NCI-H2029 treated with DMSO at 0.1 percent for 48 hours (cell line): ENCODE measurements around the gene EHHADH.

Experiments used
- DNase-seq: peaks from one replicate; lab custom pipeline; 2025; lab: John Stamatoyannopoulos, UW

Gene EHHADH

DNA sequence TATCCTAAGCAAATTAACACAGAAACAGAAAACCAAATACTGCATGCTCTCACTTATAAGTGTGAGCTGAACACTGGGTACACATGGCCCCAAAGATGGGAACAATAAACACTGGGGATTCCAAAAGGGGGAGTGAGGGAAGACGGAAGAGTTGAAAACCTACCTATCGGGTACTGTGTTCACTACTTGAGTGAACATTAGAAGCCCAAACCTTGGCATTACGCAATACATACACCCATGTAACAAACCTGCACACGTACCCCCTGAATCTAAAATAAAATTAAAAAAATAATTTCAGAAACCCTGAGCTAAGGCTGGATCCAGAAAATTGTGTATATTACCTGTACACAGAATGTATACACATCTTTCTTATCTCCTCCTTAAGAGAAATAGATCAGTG is 58.2 kb downstream of the EHHADH start:
- DNase-seq: no peak

DNA sequence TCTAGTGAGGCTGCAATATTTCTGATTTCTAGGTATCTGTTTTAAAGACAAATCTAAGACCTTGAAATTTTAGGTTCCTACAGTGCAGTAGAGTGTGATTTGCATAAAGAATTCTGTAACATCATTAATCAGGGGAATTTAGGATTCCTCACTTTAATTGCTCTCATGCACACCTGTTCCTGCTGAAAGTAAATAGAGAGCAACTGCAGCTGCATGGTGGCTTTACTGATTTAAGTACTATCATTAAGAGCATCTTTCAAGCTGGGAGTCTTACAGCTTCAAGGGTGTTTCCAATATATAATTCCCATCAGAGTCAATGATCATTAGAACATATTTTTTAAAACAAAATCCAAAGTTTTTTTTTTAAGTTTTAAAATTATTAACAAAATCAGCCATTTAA is 65.0 kb downstream of the EHHADH start:
- no peak for DNase-seq

- DNase-seq: no peak
Observed at GRCh38 chr3:185187391-185187790, 66.5 kb downstream of the EHHADH start.

- DNase-seq: peak; percentile 45
Observed at GRCh38 chr3:185176750-185177359, 77.0 kb downstream of the EHHADH start.

- no peak for DNase-seq
Observed at GRCh38 chr3:185175370-185175987, 78.4 kb downstream of the EHHADH start.

- no peak for DNase-seq
Observed at GRCh38 chr3:185172086-185173049, 81.5 kb downstream of the EHHADH start.

DNA sequence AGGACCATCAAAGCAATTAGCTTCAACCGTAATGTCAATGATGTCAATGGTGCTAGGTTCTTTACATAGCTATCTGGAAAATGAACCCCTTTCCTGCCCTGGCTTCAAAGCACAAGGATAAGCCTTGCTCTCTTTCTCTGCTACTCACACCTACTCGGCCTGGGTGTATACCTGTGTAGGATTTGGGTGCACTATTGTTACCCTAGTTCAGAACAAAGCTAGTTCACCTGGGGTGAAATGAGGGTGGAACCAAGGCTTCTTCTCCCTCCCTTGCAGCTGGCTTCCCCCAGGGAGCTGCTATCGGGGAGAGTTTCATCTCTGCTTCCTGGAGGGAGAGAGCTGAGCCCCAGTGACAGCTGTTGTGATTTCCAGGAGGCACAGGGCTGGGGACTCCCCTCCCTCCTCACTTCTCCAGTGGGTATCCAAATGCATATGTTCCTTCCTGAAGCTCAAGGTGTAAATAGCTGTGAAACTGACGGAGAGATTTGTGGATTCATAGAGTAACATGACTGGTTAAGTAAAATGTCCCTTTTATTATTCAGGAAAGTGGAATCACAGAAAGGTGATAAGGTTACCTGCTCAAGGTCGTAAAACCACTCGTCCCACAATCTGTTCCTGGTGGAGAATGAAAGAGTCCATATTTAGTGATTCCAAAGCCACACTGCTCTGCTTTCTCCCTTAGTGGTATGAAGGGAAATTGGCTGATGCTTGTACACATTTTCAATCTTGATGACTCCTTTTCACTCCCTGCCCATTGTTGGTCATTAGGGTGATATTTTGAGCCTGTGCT is 89.2 kb downstream of the EHHADH start:
- no peak for DNase-seq

- DNase-seq: no peak
Observed at GRCh38 chr3:185162634-185163033, 91.2 kb downstream of the EHHADH start.

GRCh38 chr3:185161761-185162160 is 92.1 kb downstream of the EHHADH start:
- no peak for DNase-seq

- no peak for DNase-seq
Observed at GRCh38 chr3:185157347-185157746, 96.5 kb downstream of the EHHADH start.

DNA sequence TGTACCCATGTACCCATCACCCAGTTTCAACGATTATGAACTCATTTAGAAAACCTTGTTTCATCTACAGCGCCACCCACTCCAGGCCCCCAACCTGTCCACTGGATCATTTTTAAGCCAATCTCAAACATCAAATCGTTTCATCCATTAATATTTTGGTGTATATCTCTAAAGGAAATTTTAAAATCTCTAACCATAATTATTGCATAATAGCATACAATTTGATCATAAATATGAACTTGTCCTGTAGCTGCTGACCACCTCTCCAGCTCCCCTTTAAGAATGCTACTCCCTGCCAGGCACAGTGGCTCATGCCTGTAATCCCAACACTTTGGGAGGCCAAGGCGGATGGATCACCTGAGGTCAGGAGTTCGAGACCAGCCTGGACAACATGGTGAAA is 98.2 kb downstream of the EHHADH start:
- DNase-seq: no peak

- no peak for DNase-seq
Observed at GRCh38 chr3:185153861-185154629, 99.8 kb downstream of the EHHADH start.

DNA sequence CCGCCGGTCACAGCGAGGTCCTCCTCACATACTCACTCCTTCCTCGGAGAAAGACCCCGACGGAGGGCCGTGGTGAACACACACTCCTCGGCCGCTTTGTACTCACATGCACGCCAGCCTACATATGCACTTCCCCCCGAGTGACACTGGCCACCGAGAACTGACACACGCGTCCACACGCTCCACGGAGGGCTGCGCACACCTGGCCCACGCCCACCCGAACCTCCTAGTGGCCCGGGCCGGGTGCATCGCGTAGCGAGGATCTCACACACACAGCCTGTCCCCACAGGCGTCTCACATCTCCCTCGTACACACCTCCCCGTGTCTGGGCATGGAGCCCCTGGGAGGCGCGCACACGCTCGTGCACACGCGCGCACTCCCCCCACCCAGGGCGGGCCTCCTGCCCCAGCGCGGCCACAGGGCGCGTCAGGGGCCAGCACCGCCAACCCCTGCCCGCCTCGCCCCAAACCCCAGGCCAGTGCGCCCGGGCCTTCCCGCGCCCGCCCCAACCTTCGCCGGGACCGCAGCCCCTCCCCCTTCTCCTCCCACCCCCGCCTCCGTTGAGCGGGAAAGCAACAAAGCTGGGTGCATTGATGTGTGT is 100.6 kb downstream of the EHHADH start:
- DNase-seq: no peak

GRCh38 chr3:185152410-185153170 is 101.3 kb downstream of the EHHADH start, which contains the start of gene C3orf70:
TSS of gene C3orf70 (minus strand) at chr3:185153060. CDS start at chr3:185152823, 237 bp downstream.
- no peak for DNase-seq

DNA sequence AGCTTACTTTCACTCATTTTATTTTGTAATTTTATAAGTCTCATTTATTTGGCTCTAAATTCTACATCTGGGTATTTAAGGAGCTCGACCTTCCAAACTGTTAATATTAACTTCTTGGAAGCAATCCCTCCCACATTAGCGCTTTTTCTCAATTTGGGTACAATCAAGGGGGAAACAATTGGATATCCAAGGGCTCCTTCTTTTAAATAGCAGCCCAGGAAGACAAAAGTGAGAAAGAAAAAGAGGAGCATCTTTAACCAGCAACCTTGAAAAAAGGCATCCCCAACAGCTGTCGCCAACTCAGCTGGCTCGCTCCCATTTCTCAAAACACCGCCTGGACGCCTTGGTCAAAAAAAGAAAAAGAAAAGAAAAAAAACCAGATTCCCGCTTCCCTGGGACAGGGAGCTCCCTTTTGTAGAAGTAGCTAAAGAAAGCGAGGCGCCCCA is 101.9 kb downstream of the EHHADH start:
- DNase-seq: no peak

GRCh38 chr3:185151101-185151963 is 102.5 kb downstream of the EHHADH start:
- DNase-seq: no peak

GRCh38 chr3:185150561-185150960 is 103.3 kb downstream of the EHHADH start:
- no peak for DNase-seq

DNA sequence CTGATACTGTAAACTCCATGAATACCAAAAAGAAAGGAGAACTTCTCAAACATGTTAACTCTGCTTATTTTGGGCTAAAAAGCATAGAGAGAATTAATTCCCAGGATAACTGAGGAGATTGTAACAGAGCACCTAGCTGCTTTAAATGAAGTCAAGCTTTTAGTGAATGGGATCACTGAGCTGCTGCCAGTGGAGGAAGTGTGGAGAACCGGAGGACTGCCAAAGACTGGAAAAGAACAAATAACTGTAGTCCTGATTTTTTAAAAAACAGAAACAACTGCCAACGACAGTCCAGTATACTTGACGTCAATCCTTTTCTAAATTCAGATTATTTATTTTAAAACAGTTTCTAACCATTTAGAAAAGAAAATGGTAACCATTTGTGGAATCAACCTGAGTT is 104.3 kb downstream of the EHHADH start:
- DNase-seq: no peak

GRCh38 chr3:185145511-185145910 is 108.3 kb downstream of the EHHADH start:
- no peak for DNase-seq
